H9 (cell line): ENCODE results near the gene OR56B1. TPM values are rescaled to one million over a fixed set of nuclear protein-coding genes. Genes with fewer than 3 reads are reported as not detected.

ENCODE experiments used
- DNase-seq: peaks from one replicate; pipeline ENCODE4 v3.0.0-alpha.2; 2017
- H2AFZ ChIP-seq: one replicate; pipeline ENCODE4 v1.6.1; 2013; ENCODE audit warnings: mild to moderate bottlenecking, low read length, control low read depth, moderate library complexity
- H2AK5ac ChIP-seq: 2 replicates; pipeline ENCODE4 v1.6.1; 2013; ENCODE audit warnings: low read length, control low read depth, mixed read lengths; ENCODE audit not compliant: insufficient read length
- H2BK120ac ChIP-seq: one replicate; pipeline ENCODE4 v1.6.1; 2013; ENCODE audit warnings: low read depth, mild to moderate bottlenecking, low read length, control low read depth, inconsistent platforms; ENCODE audit not compliant: poor library complexity, severe bottlenecking
- H2BK12ac ChIP-seq: 2 replicates; pipeline ENCODE4 v1.6.1; 2013; ENCODE audit warnings: low read length, control low read depth, mixed read lengths, low read depth; ENCODE audit not compliant: insufficient read length
- H2BK15ac ChIP-seq: 2 replicates; pipeline ENCODE4 v1.6.1; 2013; ENCODE audit warnings: low read depth, low read length, control low read depth
- H2BK20ac ChIP-seq: one replicate; pipeline ENCODE4 v1.6.1; 2013; ENCODE audit warnings: low read depth, mild to moderate bottlenecking, low read length, control low read depth, inconsistent platforms; ENCODE audit not compliant: poor library complexity, severe bottlenecking
- H2BK5ac ChIP-seq: 2 replicates; pipeline ENCODE4 v1.6.1; 2013; ENCODE audit warnings: low read length, control low read depth, mixed read lengths; ENCODE audit not compliant: insufficient read length
- H3K14ac ChIP-seq: 2 replicates; pipeline ENCODE4 v1.6.1; 2013; ENCODE audit warnings: low read length, control low read depth; ENCODE audit not compliant: insufficient read depth
- H3K18ac ChIP-seq: 2 replicates; pipeline ENCODE4 v1.6.1; 2013; ENCODE audit warnings: low read depth, mild to moderate bottlenecking, mixed read lengths, low read length, control low read depth; ENCODE audit not compliant: insufficient read length
- H3K23ac ChIP-seq: 2 replicates; pipeline ENCODE4 v1.6.1; 2013; ENCODE audit warnings: low read length, control low read depth, mixed read lengths, low read depth; ENCODE audit not compliant: insufficient read length
- H3K23me2 ChIP-seq: 2 replicates; pipeline ENCODE4 v1.6.1; 2013; ENCODE audit warnings: low read depth, mild to moderate bottlenecking, mixed read lengths, low read length, control low read depth; ENCODE audit not compliant: insufficient read length, poor library complexity, severe bottlenecking
- H3K27ac ChIP-seq: 2 replicates; pipeline ENCODE4 v1.5.1; 2013; ENCODE audit warnings: low read length, control low read depth, mixed read lengths, low read depth; ENCODE audit not compliant: insufficient read length
- H3K27me3 ChIP-seq: 2 replicates; pipeline ENCODE4 v1.6.1; 2013; ENCODE audit warnings: low read length, control low read depth, inconsistent platforms; ENCODE audit not compliant: insufficient read depth
- H3K4ac ChIP-seq: 2 replicates; pipeline ENCODE4 v1.6.1; 2013; ENCODE audit warnings: low read depth, mild to moderate bottlenecking, control low read depth, inconsistent platforms, low read length, moderate library complexity
- H3K4me1 ChIP-seq: 2 replicates; pipeline ENCODE4 v1.6.1; 2013; ENCODE audit warnings: low read length, control low read depth, inconsistent platforms; ENCODE audit not compliant: insufficient read depth
- H3K4me2 ChIP-seq: 2 replicates; pipeline ENCODE4 v1.6.1; 2013; ENCODE audit warnings: low read length, control low read depth, mixed read lengths; ENCODE audit not compliant: insufficient read length, insufficient read depth
- H3K56ac ChIP-seq: 2 replicates; pipeline ENCODE4 v1.6.1; 2013; ENCODE audit warnings: low read depth, mild to moderate bottlenecking, mixed read lengths, low read length, control low read depth; ENCODE audit not compliant: insufficient read length
- H3K79me1 ChIP-seq: 2 replicates; pipeline ENCODE4 v1.6.1; 2013; ENCODE audit warnings: low read depth, mild to moderate bottlenecking, moderate library complexity, low read length, control low read depth, inconsistent platforms; ENCODE audit not compliant: insufficient read depth, poor library complexity, severe bottlenecking
- H3K79me2 ChIP-seq: 2 replicates; pipeline ENCODE4 v1.6.1; 2013; ENCODE audit warnings: low read length, control low read depth, inconsistent platforms; ENCODE audit not compliant: insufficient read depth
- H3K9ac ChIP-seq: 2 replicates; pipeline ENCODE4 v1.6.1; 2013; ENCODE audit warnings: low read length, control low read depth, mixed read lengths; ENCODE audit not compliant: insufficient read length; ENCODE audit errors: extremely low read depth
- H3K9me3 ChIP-seq: one replicate; pipeline ENCODE4 v1.6.1; 2013; ENCODE audit warnings: low read depth, low read length, inconsistent platforms; ENCODE audit not compliant: control insufficient read depth
- H3T11ph ChIP-seq: one replicate; pipeline ENCODE4 v1.6.1; 2013; ENCODE audit warnings: mild to moderate bottlenecking, low read length, control low read depth, inconsistent platforms
- H4K20me1 ChIP-seq: one replicate; pipeline ENCODE4 v1.6.1; 2013; ENCODE audit not compliant: control insufficient read depth, insufficient read length, insufficient read depth
- H4K5ac ChIP-seq: 2 replicates; pipeline ENCODE4 v1.6.1; 2013; ENCODE audit warnings: low read depth, mild to moderate bottlenecking, mixed read lengths, low read length, control low read depth; ENCODE audit not compliant: insufficient read length
- H4K8ac ChIP-seq: replicated peaks from 2 replicates; pipeline ENCODE4 v1.6.1; 2013; ENCODE audit warnings: low read length, control low read depth, mixed read lengths, low read depth; ENCODE audit not compliant: insufficient read length
- H4K91ac ChIP-seq: 2 replicates; pipeline ENCODE4 v1.6.1; 2013; ENCODE audit warnings: low read depth, mild to moderate bottlenecking, moderate library complexity, mixed read lengths, low read length, control low read depth; ENCODE audit not compliant: insufficient read length
- H3K27ac Mint-ChIP-seq, 3 experiments: 2 replicates in 2 of 3; 3 replicates in 1 of 3; pipeline ENCODE4 v1.8.0; 2020 to 2021; ENCODE audit warnings: mixed read lengths in 3 of 3, mild to moderate bottlenecking in 1 of 3, moderate library complexity in 1 of 3
- H3K27me3 Mint-ChIP-seq: 2 replicates; pipeline ENCODE4 v1.8.0; 2021; ENCODE audit warnings: low read depth, mild to moderate bottlenecking, moderate library complexity, mixed read lengths
- H3K36me3 Mint-ChIP-seq, 3 experiments: 2 replicates in 2 of 3; 3 replicates in 1 of 3; pipeline ENCODE4 v1.8.0; 2020 to 2021; ENCODE audit warnings: low read depth in 3 of 3, mixed read lengths in 3 of 3; ENCODE audit not compliant: insufficient read depth in 1 of 3
- H3K4me1 Mint-ChIP-seq, 2 experiments: 2 replicates each; pipeline ENCODE4 v1.8.0; 2020; ENCODE audit warnings: mixed read lengths in 2 of 2
- H3K4me3 Mint-ChIP-seq, 2 experiments: 2 replicates in 1 of 2; 3 replicates in 1 of 2; pipeline ENCODE4 v1.8.0; 2020 to 2021; ENCODE audit warnings: mild to moderate bottlenecking in 2 of 2, mixed read lengths in 2 of 2, moderate library complexity in 1 of 2
- H3K9me3 Mint-ChIP-seq, 2 experiments: 2 replicates in 1 of 2; 3 replicates in 1 of 2; pipeline ENCODE4 v1.8.0; 2020; ENCODE audit warnings: mild to moderate bottlenecking in 2 of 2, mixed read lengths in 2 of 2, moderate library complexity in 1 of 2
- WGBS: extraction: QIAGEN DNeasy Blood & Tissue Kit; methylation state at CpG from one replicate; pipeline ENCODE4 v1.1.7; 2013; ENCODE audit warnings: missing lambda C conversion rate, low lambda C conversion rate, mixed read lengths; ENCODE audit not compliant: insufficient read length; ENCODE audit errors: extremely low coverage; 5-methylcytosine and 5-hydroxymethylcytosine counted together
- total RNA-seq: library from RNA; stranded (reverse); gene quantifications from 2 replicates; pipeline ENCODE4 v1.2.1, GENCODE V29; 2021
- TF ChIP-seq, protein P1 (sequence below): fragments of 200-600 bp; sonication (generic); conservative IDR thresholded peaks from 3 replicates; pipeline ENCODE4 v1.8.0; 2021; ENCODE audit warnings: antibody characterized with exemption, mild to moderate bottlenecking

OR56B1 gene
- total RNA-seq, 1 experiment from 2014 or later: not detected

DNA sequence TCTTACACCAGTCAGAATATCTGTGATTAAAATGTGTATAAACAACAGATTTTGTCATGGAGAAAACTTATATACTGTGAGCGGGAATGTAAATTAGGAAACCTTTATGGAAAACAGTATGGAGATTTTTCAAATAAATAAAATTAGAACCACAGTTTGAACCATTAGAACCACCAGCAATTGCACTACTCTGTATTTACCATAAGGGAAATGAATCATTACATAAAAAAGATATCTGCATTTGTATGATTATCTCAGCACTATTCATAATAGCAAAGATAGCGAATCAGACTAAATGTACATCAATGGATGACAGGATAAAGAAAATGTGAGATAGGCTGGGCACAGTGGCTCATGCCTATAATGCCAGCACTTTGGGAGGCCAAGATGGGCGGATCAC lies 10.4 kb downstream of the OR56B1 start:
- Histone ChIP-seq H3K27ac (no peak overlapping the region), H3K9ac (no peak overlapping the region), H3K9me3 (no peaks in the 10 kb centered on the region), H3K79me1 (no peaks in the 10 kb centered on the region), H2AFZ (no peak overlapping the region), H2BK20ac (no peak overlapping the region), H2AK5ac (no peak overlapping the region), H3K23ac (no peak overlapping the region), H3K14ac (no peak overlapping the region), H3K79me2 (no peaks in the 10 kb centered on the region), H3K27me3 (no peaks in the 10 kb centered on the region), H3T11ph (no peak overlapping the region), H2BK15ac (no peak overlapping the region), H3K4me1 (no peaks in the 10 kb centered on the region), H2BK5ac (no peak overlapping the region), H3K4ac (no peak overlapping the region), H3K56ac (no peak overlapping the region), H4K8ac (no peak overlapping the region), H4K91ac (no peak overlapping the region), H2BK12ac (no peak overlapping the region), H2BK120ac (no peak overlapping the region), H3K4me2 (no peak overlapping the region), H3K18ac (no peak overlapping the region), H4K5ac (no peak overlapping the region), H4K20me1 (no peaks in the 10 kb centered on the region), H3K23me2 (no peaks in the 10 kb centered on the region)
- no peaks in the 10 kb centered on the region for H3K27me3 Mint-ChIP-seq
- no peak for DNase-seq
- no CpG with 5 or more reads among the region's 3 CpGs for WGBS
- TF ChIP-seq, protein P1, sequence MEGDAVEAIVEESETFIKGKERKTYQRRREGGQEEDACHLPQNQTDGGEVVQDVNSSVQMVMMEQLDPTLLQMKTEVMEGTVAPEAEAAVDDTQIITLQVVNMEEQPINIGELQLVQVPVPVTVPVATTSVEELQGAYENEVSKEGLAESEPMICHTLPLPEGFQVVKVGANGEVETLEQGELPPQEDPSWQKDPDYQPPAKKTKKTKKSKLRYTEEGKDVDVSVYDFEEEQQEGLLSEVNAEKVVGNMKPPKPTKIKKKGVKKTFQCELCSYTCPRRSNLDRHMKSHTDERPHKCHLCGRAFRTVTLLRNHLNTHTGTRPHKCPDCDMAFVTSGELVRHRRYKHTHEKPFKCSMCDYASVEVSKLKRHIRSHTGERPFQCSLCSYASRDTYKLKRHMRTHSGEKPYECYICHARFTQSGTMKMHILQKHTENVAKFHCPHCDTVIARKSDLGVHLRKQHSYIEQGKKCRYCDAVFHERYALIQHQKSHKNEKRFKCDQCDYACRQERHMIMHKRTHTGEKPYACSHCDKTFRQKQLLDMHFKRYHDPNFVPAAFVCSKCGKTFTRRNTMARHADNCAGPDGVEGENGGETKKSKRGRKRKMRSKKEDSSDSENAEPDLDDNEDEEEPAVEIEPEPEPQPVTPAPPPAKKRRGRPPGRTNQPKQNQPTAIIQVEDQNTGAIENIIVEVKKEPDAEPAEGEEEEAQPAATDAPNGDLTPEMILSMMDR: no peak
- H3K4me1 Mint-ChIP-seq: no peaks in the 10 kb centered on the region
- H3K36me3 Mint-ChIP-seq: no peaks in the 10 kb centered on the region
- no peak overlapping the region for H3K27ac Mint-ChIP-seq
- H3K9me3 Mint-ChIP-seq: no peaks in the 10 kb centered on the region; a peak in 1 of 5 replicates
- H3K4me3 Mint-ChIP-seq: no peak overlapping the region
